Osteoblast (primary cell): ENCODE data around the gene RGL3. TPM values are rescaled to one million over a fixed set of nuclear protein-coding genes. Genes with fewer than 3 reads are reported as not detected.
"Not testable (repeated sequence)": the region's sequence is repeated elsewhere in the genome, so short reads cannot be mapped to it uniquely, and the experiment has no call there.

Source experiments
- DNase-seq: peaks from one replicate; pipeline ENCODE4 v3.0.0; 2011; ENCODE audit warnings: low spot score, mixed read lengths; ENCODE audit not compliant: insufficient read length; ENCODE audit errors: missing footprints
- H2AFZ ChIP-seq: 2 replicates; pipeline ENCODE4 v1.6.0; 2011; ENCODE audit warnings: mild to moderate bottlenecking, low read length
- H3K27ac ChIP-seq: 2 replicates; pipeline ENCODE4 v1.5.1; 2011; ENCODE audit warnings: mild to moderate bottlenecking, low read depth, low read length, moderate library complexity
- H3K27me3 ChIP-seq: 2 replicates; pipeline ENCODE4 v1.6.0; 2012; ENCODE audit warnings: mild to moderate bottlenecking, control low read depth, inconsistent platforms, low read length, moderate library complexity; ENCODE audit not compliant: insufficient read depth
- H3K36me3 ChIP-seq: 2 replicates; pipeline ENCODE4 v1.5.1; 2011; ENCODE audit warnings: mild to moderate bottlenecking, low read length, control low read depth, moderate library complexity; ENCODE audit not compliant: insufficient read depth
- H3K4me1 ChIP-seq: 2 replicates; pipeline ENCODE4 v1.5.1; 2011; ENCODE audit warnings: mild to moderate bottlenecking, low read length, control low read depth, moderate library complexity; ENCODE audit not compliant: insufficient read depth
- H3K4me2 ChIP-seq: 2 replicates; pipeline ENCODE4 v1.6.0; 2011; ENCODE audit warnings: mild to moderate bottlenecking, low read length; ENCODE audit not compliant: insufficient read depth
- H3K4me3 ChIP-seq: fragments of 200-600 bp; sonication (generic); 3 replicates; pipeline ENCODE4 v1.5.1; 2012; ENCODE audit warnings: mild to moderate bottlenecking, low read length, inconsistent platforms; ENCODE audit not compliant: insufficient read depth
- H3K79me2 ChIP-seq: 2 replicates; pipeline ENCODE4 v1.6.0; 2012; ENCODE audit warnings: mild to moderate bottlenecking, low read length, control low read depth, inconsistent platforms; ENCODE audit not compliant: insufficient read depth
- H3K9me3 ChIP-seq: 2 replicates; pipeline ENCODE4 v1.5.1; 2011; ENCODE audit warnings: low read depth, low read length, control low read depth
- H4K20me1 ChIP-seq: 2 replicates; pipeline ENCODE4 v1.6.0; 2012; ENCODE audit warnings: mild to moderate bottlenecking, low read length, control low read depth; ENCODE audit not compliant: insufficient read depth
- total RNA-seq: library from RNA; depleted of rRNA; stranded (reverse); fragments of >200 nt; gene quantifications from 2 replicates; pipeline ENCODE4 v1.2.3, GENCODE V29; 2012
- TF ChIP-seq, protein P1 (sequence below): IDR thresholded peaks from 2 replicates; pipeline ENCODE4 v1.5.1; 2011; ENCODE audit warnings: mild to moderate bottlenecking, low read depth, low read length, moderate library complexity; ENCODE audit errors: extremely low read depth

The RGL3 gene
- total RNA-seq, 1 donor, result 0.36 TPM

- H4K20me1 ChIP-seq, result no peaks in the 10 kb centered on the region
- no peak overlapping the region for H3K4me3 ChIP-seq
- H2AFZ ChIP-seq, result no peak overlapping the region
- H3K36me3 ChIP-seq, result no peaks in the 10 kb centered on the region
- no peaks in the 10 kb centered on the region for H3K27me3 ChIP-seq
- H3K4me2 ChIP-seq, result no peak overlapping the region
- TF ChIP-seq, protein P1, sequence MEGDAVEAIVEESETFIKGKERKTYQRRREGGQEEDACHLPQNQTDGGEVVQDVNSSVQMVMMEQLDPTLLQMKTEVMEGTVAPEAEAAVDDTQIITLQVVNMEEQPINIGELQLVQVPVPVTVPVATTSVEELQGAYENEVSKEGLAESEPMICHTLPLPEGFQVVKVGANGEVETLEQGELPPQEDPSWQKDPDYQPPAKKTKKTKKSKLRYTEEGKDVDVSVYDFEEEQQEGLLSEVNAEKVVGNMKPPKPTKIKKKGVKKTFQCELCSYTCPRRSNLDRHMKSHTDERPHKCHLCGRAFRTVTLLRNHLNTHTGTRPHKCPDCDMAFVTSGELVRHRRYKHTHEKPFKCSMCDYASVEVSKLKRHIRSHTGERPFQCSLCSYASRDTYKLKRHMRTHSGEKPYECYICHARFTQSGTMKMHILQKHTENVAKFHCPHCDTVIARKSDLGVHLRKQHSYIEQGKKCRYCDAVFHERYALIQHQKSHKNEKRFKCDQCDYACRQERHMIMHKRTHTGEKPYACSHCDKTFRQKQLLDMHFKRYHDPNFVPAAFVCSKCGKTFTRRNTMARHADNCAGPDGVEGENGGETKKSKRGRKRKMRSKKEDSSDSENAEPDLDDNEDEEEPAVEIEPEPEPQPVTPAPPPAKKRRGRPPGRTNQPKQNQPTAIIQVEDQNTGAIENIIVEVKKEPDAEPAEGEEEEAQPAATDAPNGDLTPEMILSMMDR, result no peak
- no peaks in the 10 kb centered on the region for H3K4me1 ChIP-seq
- no peaks in the 10 kb centered on the region for H3K79me2 ChIP-seq
- no peak overlapping the region for H3K27ac ChIP-seq
- DNase-seq, result peak; percentile 14
- no peaks in the 10 kb centered on the region for H3K9me3 ChIP-seq
Measured at GRCh38 chr19:11410682-11411081, 8.4 kb downstream of the RGL3 start.

- TF ChIP-seq, protein P1, result no peak
- Histone ChIP-seq H3K4me3 (no peak overlapping the region), H3K9me3 (no peaks in the 10 kb centered on the region), H3K4me1 (no peaks in the 10 kb centered on the region), H4K20me1 (no peaks in the 10 kb centered on the region), H3K27me3 (no peaks in the 10 kb centered on the region), H3K36me3 (no peaks in the 10 kb centered on the region), H3K79me2 (no peaks in the 10 kb centered on the region), H3K27ac (no peak overlapping the region), H3K4me2 (no peak overlapping the region), H2AFZ (no peak overlapping the region)
- DNase-seq, result peak; percentile 13
Measured at GRCh38 chr19:11408591-11408990, 10.5 kb downstream of the RGL3 start.

GRCh38 chr19:11406703-11407236, 12.3 kb downstream of the RGL3 start:
- not testable (repeated sequence) for H3K27ac ChIP-seq, H3K4me2 ChIP-seq, H3K4me3 ChIP-seq, H3K36me3 ChIP-seq, H3K27me3 ChIP-seq, H3K9me3 ChIP-seq, H3K79me2 ChIP-seq, H3K4me1 ChIP-seq, H4K20me1 ChIP-seq, H2AFZ ChIP-seq
- peak; percentile 30 for DNase-seq

GRCh38 chr19:11405846-11406643, 13.1 kb downstream of the RGL3 start:
- H3K79me2 ChIP-seq, result no peaks in the 10 kb centered on the region
- H3K9me3 ChIP-seq, result no peaks in the 10 kb centered on the region
- no peaks in the 10 kb centered on the region for H3K4me1 ChIP-seq
- no peak overlapping the region for H2AFZ ChIP-seq
- no peaks in the 10 kb centered on the region for H3K36me3 ChIP-seq
- no peaks in the 10 kb centered on the region for H4K20me1 ChIP-seq
- no peak overlapping the region for H3K27ac ChIP-seq
- peak; percentile 44 for DNase-seq
- TF ChIP-seq, protein P1, result no peak
- no peak overlapping the region for H3K4me2 ChIP-seq
- no peak overlapping the region for H3K4me3 ChIP-seq
- H3K27me3 ChIP-seq, result no peaks in the 10 kb centered on the region
